NCI-H2227 (cell line): ENCODE data around the gene RHOU.

Experiments used
- DNase-seq: peaks from one replicate; lab custom pipeline; 2025; ENCODE audit not compliant: unreplicated experiment; lab: John Stamatoyannopoulos, UW

RHOU gene

GRCh38 chr1:228782662-228783417 is 47.6 kb downstream of the RHOU start:
- DNase-seq = peak; percentile 34

DNA sequence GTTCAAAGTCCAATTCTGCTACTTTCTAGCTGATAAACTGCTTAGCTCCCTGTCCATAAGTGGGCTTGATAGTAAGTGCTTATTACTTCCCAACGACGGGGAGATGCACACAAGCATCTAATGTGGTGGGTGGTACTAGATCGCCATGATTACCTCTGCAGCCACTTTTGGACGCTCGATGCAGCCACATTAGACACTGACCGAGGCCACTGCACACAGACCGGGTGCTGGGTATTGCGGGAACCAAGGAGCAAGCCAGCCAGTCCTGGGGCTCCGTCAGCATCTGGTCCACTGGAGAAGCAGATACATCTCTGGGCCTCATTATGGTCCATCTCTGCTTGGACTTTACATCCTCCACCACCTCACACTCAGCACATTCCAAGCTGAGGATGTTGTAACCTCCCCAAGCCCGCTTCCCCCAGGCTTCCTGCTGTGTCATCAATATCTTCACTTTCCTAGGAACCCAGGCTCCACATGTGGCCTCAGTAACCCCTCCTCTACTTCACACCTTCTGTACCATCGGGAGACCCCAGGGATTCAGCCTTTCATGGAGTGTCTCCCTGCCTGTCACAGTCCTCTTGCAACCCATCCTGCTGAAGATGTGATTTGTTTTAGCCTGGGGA is 48.2 kb downstream of the RHOU start:
- peak; percentile 61 for DNase-seq

DNA sequence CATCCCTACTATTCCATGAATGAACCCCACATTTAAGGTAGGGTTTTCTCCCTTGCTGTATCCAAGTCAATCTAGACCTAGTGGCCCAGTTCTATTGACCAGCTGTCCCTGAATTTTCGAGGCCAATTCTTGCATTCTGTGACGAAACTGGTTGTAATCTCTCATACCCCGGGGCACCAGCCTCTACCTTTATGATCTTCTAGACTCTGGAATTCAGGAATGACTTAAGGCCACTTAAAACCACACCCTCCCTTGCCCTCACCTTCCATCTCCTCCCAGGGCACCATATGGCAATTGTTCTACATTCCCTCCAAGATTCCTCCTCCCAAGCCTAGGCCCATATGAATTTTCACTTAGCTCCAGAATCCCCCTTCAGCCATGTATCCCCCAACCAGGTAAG is 48.9 kb downstream of the RHOU start:
- DNase-seq = no peak

GRCh38 chr1:228785366-228786330 is 50.4 kb downstream of the RHOU start:
- no peak for DNase-seq

GRCh38 chr1:228786361-228787129 is 51.3 kb downstream of the RHOU start:
- DNase-seq = no peak

DNA sequence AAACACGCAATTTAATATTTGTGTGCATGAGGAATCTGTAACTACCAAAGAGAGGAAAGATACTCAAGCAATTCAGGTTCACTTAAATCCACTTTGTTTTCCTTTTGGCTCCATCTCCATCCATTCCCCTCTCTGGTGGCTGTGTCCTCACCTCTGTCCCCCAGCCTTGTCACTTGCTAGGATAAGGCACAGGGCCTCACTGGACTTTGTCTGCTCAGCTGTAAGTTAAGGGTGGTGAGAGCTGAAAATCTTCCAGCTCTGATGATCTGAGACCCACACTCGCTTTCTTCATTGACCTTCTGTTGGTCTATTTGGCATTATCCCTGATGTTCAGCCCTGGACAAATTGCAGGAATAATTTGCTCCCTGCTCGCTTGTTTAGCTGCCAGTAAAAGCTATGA is 56.5 kb downstream of the RHOU start:
- no peak for DNase-seq

DNA sequence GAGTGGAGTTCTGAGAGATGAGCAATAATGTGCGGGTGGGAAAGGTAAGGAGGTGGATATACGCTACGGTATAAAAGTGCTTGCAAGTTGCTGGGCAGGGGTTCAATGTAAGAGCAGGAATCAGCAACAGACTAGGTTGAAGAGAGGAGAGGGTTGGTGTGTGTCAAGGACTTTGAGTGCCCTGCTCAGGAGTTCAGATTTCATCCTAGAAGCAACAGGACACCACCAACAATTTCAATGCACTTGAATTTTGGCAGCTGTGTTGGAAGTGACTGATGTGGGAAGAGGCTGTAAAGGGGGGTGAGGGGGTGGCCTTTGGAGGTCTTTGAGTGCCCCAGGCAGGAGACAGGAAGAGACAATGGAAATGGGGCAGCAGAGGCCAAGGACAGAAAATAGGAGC is 57.3 kb downstream of the RHOU start:
- DNase-seq = no peak

- no peak for DNase-seq
Measured at GRCh38 chr1:228793032-228793431, 57.8 kb downstream of the RHOU start.

DNA sequence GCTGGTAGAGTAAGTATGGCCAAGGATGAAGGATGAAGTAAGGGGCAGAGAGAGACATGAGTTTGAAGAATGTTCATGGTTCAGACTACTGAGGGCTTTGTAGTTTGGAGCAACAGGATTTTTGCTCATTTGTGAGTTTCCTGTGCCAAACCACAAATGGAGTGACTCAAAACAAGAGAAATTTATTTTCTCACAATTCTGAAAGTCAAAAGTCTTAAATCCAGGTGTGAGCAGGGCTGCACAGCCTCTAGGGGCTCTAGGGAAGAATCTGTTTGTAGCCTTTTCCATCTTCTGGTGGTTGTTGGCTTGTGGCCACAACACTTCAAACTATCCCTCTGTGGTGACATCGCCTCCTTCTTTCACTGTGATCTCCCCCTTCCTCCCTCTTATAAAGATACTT is 58.9 kb downstream of the RHOU start:
- no peak for DNase-seq

GRCh38 chr1:228794810-228795209 is 59.5 kb downstream of the RHOU start:
- DNase-seq = no peak

GRCh38 chr1:228795596-228795995 is 60.3 kb downstream of the RHOU start:
- DNase-seq = no peak
